GM11168 (cell line): Measurements from ENCODE around the gene STOML2.

ENCODE experiments used
- in situ Hi-C: fragments of 300-500 bp; cut with MboI; formaldehyde crosslinking; loops from one replicate; pipeline ENCODE4 v1.12.0; 2022; ENCODE audit warnings: low sequenced_read_pairs; ENCODE audit not compliant: unreplicated experiment

STOML2 gene

DNA sequence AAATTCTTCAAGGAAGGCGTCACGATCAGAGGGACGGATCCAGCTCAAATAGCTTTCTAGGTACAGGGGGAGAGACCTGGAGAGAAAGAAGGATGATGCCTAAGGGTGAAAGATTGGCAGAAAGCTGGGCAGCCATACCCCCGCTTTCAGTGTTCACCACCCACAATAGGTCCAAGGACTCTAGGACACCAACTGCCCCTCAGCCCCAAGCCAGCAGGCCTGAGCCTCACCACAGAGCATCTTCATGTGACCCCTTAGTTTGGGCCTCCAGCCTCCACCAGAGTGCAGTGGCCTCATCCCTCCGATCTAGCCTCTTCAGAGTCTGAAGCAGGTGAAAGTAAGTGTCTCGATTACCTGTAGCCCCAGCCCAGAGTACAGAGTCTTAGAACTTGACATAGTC is 28.8 kb downstream of the STOML2 start:
- in situ Hi-C loops, result loop anchor here (25.0 kb wide), 1 partner anchor 663 kb away; the partner anchor contains the start of genes CREB3, GBA2, RGP1 and TLN1

DNA sequence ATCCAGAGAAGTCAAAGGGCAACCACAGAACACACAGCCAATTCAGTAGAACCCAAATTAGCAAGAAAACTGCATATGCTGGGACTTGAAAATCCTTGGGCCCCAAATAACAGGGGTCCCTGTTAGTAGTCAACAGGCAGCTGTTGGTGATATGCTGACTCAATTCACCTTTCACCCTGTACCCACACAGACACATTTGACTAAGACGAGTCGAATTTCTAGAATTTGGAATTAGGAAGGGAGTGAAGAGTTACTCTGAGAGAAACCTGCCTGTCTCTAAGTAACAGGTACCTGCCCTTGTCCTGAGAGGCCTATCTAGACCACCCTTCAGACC is 29.7 kb downstream of the STOML2 start:
- in situ Hi-C loops, result loop anchor here (25.0 kb wide), 1 partner anchor 664 kb away; the partner anchor contains the start of genes CREB3, GBA2, RGP1 and TLN1

DNA sequence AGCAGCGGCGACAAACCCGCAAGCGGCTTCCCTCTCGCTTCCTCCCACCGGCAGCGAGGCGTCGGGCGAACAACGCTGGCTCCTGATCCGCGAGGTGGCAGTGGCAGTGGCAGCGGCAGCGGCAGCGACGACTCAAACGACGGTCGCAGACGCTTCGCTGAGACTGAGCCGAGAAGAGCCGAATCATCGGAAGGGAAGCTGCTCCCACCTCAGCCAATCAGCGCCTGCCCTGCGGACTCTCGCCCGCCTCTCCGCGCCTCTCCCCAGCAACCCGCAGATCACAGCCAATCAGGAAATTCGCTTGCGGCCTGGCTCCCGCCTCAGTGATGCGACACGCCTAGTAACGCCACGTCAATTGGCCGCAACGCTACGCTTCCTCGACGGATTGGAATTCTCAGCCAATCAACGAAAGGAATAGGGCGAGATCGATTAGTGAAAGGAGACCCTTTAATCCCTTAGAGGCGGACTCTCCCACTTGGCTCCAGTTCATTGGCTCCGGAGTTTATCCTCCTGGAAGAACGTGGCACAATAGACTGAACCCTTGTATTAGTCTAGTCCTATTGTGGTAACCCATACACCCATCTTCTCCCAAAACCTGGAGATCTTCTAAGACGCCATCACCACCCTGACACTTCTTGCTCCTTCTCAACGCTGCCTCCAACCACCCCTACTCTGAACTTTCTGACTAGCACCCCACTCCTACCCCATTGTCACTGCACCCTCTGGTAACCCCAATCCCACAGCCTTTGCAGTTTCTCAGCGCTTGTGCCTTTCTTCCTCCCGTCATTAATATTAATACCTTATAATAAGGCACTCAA is 30.3 kb downstream of the STOML2 start, which contains the start of gene VCP:
TSS of gene VCP (minus strand) at position 165 of the 818 bp plus-strand sequence. CDS start 272 bp downstream, outside the sequence.
- in situ Hi-C loops, result loop anchor here (25.0 kb wide), 1 partner anchor 665 kb away; the partner anchor contains the start of genes CREB3, GBA2, RGP1 and TLN1

DNA sequence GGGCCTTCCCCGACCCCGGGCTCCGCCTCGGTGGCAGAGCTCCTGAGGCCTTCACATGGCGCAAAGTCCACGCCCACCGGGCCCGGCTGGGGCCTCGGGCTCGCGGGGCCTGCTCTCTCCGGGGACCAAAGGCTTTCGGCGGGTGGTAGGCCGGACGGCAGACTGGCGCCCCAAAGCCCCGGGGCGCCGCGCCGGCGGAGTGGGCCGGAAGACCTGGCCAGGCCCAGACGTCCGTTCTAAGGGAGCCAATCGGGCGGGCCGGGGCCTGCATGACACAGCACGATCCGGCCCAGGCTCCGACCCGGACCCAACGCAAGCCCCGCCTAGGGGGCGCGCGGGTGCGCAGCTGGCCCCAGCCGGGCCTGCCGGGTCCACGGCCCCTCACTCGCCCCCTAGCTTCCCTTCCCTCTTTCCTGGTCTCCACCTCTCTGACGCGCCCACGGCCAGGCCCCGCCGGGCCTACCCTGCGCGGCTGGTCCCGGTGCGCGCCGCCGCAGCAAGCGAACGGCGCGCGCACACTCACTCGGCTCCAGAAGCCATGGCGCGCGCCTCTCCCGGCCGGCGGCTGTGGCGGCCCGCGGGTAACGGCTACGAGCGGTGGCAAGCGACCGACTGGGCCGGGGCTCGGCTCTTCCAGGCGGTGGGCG is 31.0 kb downstream of the STOML2 start:
- in situ Hi-C loops, result loop anchor here (25.0 kb wide), 1 partner anchor 665 kb away; the partner anchor contains the start of genes CREB3, GBA2, RGP1 and TLN1

DNA sequence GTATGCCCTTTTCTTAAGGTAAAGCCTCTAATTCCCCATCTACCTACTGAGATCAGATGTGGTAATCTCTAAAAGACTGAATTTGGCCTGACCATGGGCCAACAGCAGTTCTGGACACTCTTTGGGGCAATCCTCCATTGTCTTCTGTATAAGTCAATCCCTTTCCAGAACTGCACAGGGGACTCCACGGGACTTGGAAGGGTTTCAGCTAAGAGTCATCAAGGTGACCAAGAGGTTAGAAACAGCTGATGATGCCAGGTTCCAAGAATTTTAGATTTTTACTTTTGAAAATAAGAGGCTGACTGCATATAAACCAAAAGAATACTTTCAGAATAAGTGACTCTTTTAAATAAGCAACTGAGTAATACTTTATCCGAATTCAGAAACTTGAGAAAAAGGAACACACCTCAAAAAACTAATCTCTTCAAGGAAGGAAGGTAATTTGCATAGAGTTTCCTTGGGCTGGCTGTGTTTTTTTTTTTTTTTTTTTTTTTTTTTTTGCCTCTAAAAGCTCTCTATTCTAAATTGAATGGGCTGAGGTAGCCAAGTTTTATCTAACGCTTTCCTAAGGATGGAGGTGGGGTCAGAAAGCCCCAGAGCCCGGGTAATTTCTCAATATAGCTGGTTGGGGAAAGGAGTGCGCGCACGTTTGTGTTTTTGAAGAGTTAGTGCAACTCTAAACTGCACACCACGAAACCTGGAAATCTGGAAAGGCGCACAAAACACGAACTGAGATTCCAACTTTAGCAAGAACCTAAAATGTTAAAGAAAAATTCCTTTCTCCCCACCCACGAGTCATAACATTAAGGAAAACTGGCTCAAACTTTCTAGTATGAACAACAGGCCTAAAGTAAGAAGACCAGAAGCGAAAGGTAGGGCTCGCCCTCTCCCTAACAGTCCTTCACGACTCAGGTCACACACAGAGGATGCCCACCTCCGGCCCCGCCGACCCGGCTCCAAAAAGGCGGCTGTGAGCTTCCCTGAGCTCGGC is 31.8 kb downstream of the STOML2 start:
- in situ Hi-C loops, result loop anchor here (25.0 kb wide), 1 partner anchor 666 kb away; the partner anchor contains the start of genes CREB3, GBA2, RGP1 and TLN1

GRCh38 chr9:35069020-35069419 is 33.9 kb downstream of the STOML2 start:
- in situ Hi-C loops, result loop anchor here (25.0 kb wide), 1 partner anchor 668 kb away; the partner anchor contains the start of genes CREB3, GBA2, RGP1 and TLN1

GRCh38 chr9:35067056-35067455 is 35.9 kb downstream of the STOML2 start:
- in situ Hi-C loops, result loop anchor here (25.0 kb wide), 1 partner anchor 670 kb away; the partner anchor contains the start of genes CREB3, GBA2, RGP1 and TLN1

- in situ Hi-C loops, result loop anchor here (25.0 kb wide), 1 partner anchor 677 kb away; the partner anchor contains the start of genes CREB3, GBA2, RGP1 and TLN1
Observed at GRCh38 chr9:35060548-35061207, 42.3 kb downstream of the STOML2 start.

GRCh38 chr9:35059438-35059837 is 43.5 kb downstream of the STOML2 start:
- in situ Hi-C loops, result loop anchor here (10.0 to 25.0 kb wide), 2 partner anchors 165 to 678 kb away; partner anchors contain the start of genes CREB3, GBA2, RGP1 and TLN1

DNA sequence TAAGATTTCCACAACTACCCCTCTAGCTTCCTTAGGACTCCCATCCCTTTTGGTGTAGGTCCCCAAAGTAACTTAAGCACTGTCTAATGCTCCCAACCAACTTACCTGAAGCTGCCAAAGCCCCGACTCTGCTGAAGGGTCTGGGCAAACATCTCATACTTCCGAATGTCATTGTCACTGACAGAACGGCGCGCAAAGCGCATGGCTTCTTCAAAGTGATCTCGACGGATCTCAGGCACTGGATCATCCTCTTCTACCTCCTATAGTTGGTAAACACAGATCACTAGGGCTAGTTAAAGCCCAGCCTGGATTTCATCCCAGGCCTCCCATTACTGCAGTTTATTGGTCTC is 45.7 kb downstream of the STOML2 start:
- in situ Hi-C loops, result loop anchor here (10.0 to 25.0 kb wide), 2 partner anchors 162 to 680 kb away; partner anchors contain the start of genes CREB3, GBA2, RGP1 and TLN1

GRCh38 chr9:35056571-35057270 is 46.2 kb downstream of the STOML2 start:
- in situ Hi-C loops, result loop anchor here (10.0 to 25.0 kb wide), 2 partner anchors 162 to 681 kb away; partner anchors contain the start of genes CREB3, GBA2, RGP1 and TLN1

GRCh38 chr9:35054871-35055644 is 47.9 kb downstream of the STOML2 start:
- in situ Hi-C loops, result loop anchor here (10.0 to 25.0 kb wide), 2 partner anchors 160 to 682 kb away; partner anchors contain the start of genes CREB3, GBA2, RGP1 and TLN1

GRCh38 chr9:35054185-35054835 is 48.6 kb downstream of the STOML2 start:
- in situ Hi-C loops, result loop anchor here (10.0 to 25.0 kb wide), 2 partner anchors 160 to 683 kb away; partner anchors contain the start of genes CREB3, GBA2, RGP1 and TLN1

DNA sequence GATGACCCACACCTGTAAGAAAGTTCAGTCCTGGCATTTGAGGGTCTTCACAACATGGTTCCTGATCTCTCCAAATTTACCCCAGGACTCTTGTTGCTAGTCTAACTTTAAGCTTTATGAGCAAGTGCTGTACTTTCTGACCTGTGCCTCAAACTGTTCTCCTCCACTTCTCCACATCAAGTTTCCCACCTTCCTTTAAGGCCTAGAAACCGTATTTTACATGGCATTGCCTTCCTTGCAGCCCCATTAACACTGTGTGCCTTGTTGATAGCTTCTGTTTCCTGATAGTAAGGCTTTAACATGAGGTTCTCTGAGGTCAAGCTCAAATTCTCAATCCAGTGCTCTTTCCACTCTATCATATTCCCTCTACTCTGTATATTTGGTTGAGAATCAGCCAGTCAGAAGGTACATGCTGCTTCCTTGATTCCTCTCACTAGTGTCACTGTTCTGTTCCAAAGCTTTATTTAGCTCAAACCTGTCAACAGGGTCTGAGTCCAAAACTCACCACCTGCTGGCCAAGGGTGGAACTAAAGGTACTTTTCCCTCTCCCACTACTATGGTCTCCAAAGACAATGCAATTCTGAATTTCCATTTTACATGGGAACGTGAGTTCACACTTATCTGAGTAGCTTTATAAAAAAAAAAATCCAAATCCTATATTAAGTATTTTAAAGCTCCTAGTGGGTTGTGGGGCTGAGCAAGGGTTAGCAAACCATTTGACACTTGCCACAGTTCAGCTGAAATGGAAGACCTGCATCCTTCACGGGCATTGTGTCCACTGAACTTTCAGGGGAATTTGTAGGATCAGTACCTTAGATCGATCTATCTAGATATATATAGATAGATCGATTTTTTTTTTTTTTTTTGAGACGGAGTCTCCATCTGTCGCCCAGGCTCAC is 51.6 kb downstream of the STOML2 start:
- in situ Hi-C loops, result loop anchor here (10.0 to 25.0 kb wide), 2 partner anchors 157 to 686 kb away; partner anchors contain the start of genes CREB3, GBA2, RGP1 and TLN1
